SH-SY5Y (cell line): ENCODE data around the gene ELMO3.

Source experiments
- GATA2 ChIP-seq: IDR thresholded peaks from 2 replicates; pipeline ENCODE4 v1.6.1; 2011; ENCODE audit warnings: mild to moderate bottlenecking, low read depth, low read length
- GATA3 ChIP-seq: IDR thresholded peaks from 2 replicates; pipeline ENCODE4 v1.6.1; 2011; ENCODE audit warnings: low read depth, mild to moderate bottlenecking, low read length, moderate library complexity

The ELMO3 gene

GRCh38 chr16:67169642-67170167 is 29.2 kb upstream of the ELMO3 start:
- TF ChIP-seq GATA2 (no peak), GATA3 (no peak)

DNA sequence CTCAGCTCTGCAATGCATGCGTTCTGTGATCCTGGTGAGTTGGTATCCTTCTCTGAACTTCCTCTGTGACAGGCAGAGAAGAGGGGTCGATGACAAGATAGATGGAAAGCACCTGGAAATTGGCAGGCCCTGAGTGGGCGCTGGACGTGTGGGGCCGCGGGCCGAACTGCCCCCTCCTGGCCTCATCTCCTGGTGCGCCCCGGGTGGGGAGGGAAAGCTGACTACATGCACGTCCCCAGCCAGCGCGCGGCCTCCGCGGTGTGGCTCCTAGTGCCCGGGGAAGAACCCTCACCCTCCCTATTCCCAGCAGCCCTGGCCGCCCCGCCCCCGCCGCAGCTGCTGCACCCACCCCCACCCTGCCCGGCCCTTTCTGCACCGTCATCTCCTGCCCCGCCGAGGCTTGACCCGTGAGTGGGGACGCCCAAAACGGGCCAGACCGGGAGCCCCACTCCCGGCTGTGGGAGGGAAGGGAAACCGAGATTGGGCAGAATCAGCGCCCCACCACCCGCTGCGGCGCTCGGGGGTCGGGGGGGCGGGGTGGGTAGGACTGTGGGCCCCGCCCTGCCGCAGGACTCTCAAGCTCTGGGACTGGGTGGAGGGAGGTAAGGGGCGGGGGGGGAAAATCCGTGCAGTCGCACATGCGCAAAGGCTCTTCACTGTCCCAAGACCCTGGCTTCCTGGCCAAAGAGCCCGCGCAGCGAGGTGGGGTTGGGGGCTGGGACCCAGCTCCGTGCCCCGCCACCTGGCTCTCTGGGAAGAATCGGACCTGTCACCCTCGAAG is 28.6 kb upstream of the ELMO3 start, which contains the start of gene NOL3:
TSS of gene NOL3 (plus strand) at position 371 of the 781 bp plus-strand sequence.
- TF ChIP-seq GATA3 = no peak
- no peak for TF ChIP-seq GATA2

- TF ChIP-seq GATA2 (no peak), GATA3 (no peak)
Measured at GRCh38 chr16:67170949-67171649, 27.8 kb upstream of the ELMO3 start.

DNA sequence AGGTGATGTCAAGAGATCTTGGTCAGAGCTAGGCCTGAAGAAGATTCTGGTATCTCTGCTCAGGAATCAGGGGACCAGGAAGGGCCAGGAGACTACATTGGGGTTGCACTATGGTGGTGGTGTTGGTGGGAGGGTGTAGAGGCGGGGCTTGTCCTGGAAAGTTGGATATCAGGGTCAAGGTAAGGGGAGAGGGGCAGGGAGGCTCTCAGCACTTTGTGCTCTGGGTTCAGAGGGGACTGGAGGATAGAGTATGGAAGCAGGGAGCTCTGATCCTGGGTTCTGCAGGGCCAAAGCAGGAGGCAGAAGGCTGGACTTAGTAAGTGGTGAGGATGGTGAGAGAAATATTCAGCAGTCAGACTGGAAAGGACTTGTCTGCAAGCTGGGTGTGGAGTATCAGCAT is 25.6 kb upstream of the ELMO3 start:
- TF ChIP-seq GATA3 = no peak

DNA sequence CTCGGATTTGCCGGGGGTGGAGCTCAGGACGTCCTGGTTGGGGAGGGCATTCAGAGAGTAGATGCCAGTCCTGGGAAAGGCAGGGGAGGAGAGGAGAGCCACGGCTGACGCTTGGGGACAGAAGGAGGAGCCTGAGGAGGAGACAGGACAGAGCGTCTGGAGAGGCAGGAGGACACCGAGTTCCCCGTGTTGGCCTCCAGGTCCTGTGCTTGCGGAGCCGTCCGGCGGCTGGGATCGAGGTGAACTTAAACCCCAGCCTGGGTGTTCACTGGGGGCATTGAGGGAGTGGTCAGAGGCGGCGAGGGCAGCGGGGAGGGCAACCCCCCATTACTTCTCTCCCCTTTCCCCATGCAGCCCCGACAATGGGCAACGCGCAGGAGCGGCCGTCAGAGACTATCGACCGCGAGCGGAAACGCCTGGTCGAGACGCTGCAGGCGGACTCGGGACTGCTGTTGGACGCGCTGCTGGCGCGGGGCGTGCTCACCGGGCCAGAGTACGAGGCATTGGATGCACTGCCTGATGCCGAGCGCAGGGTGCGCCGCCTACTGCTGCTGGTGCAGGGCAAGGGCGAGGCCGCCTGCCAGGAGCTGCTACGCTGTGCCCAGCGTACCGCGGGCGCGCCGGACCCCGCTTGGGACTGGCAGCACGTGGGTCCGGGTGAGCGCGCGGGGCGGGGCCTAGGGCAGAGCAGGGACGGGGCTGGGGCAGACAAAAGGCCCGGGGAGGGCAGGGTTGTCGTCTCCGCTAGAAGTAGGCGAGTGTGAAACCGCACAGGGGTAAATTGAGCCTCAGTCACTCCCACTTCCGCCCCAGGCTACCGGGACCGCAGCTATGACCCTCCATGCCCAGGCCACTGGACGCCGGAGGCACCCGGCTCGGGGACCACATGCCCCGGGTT is 24.9 kb upstream of the ELMO3 start:
- TF ChIP-seq GATA2 (no peak), GATA3 (no peak)

DNA sequence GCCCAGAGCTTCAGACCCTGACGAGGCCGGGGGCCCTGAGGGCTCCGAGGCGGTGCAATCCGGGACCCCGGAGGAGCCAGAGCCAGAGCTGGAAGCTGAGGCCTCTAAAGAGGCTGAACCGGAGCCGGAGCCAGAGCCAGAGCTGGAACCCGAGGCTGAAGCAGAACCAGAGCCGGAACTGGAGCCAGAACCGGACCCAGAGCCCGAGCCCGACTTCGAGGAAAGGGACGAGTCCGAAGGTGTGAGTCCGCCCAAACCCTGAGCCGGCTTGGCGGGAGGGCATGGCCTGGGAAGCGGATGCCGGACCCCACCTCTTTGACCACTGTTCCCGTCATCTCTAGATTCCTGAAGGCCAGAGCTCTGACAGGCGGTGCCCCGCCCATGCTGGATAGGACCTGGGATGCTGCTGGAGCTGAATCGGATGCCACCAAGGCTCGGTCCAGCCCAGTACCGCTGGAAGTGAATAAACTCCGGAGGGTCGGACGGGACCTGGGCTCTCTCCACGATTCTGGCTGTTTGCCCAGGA is 24.2 kb upstream of the ELMO3 start:
- TF ChIP-seq GATA2 (no peak), GATA3 (no peak)

DNA sequence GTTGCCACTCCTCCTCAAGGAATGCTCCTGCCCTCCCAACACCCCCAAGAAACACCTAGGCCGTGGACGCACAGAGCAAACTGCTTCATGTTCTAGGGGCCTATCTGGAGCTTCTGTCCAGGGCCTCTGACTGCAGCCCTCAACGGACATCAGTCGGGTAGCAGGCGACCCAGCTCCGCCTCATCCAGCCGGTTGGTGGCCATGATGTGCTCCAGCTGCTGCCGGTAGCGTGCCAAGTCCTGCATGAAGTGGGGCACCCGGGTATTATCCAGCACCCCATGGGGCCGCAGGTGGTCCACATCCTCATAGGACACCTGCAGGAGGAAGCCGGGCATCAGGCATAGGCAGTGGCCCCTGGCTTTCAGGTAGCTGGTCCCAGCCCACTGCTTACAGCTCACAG is 22.3 kb upstream of the ELMO3 start:
- TF ChIP-seq GATA2 = no peak

DNA sequence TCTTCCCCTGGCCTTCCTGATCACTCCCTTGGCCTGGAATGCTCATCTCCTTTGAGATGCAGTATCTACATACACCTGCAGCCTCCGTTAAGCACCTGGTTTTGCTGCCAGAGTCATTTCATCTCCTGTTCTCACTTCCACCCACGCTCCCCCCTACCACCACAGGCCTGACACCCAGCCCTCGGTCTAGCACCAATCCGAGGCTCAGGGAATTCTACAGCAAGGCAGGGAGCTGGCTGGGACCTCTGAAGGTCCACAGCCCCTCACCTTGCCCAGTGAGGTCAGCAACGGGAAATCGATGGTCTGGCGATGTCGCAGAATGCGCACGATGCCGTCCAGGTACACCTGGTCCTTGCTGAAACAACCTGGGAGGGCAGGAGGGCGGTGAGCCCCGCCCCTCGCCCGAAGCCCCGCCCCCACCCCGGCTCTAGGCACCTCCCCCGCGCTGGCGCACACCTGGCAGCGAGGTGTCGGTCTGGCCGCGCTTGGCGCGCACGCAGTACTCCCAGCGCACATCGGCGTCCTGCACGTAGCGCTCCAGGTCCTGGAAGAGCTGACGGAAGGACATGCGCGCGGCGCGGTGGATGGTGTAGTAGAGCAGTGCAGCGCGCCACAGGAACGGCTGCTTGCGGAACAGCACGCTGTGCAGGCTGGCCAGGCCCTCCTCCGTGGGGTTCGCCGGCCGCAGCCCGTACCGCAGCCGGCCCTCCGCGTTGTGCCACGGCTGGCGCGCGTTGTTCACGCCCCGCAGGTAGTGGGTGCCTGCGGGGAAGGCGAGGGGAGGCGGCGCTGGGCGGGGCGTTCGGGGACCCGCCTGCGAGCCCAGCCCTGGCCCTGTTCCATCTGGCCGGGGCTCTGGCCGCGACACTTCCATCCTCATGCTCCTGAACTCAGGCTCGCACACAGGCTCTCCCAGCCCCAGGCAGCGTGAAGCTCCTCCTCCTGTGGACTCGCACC is 20.9 kb upstream of the ELMO3 start:
- no peak for TF ChIP-seq GATA3
- TF ChIP-seq GATA2 = no peak

DNA sequence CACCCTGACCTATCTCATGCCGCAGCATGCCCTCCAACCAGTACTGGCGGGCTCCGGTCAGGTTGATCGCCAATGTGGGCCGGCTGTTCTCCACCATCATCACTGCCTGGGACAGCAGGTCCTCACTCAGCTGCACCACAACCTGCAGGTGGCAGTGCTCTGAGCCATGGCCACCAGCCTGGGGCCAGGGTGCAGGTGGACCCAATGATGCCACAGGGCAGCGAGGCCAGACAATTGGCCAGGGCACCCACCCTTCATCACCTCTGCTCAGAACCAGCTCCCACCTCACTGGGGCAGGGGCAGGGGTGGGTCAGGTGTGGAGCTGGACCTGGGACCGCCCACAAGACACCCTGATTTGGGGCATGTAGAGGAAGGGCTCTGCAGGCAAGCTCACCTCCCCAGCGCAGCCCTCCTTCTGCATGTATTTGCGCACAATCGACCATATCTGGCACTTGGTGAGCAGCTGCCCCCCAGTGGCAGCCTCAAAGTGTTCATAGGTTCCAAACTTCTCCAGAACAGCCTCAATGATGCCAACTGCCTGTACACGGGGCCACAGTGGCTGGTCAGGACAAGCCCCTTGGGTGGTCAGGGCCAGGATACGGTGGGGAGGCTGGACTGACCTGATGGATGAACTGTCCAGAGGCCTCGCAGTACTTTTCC is 19.4 kb upstream of the ELMO3 start:
- TF ChIP-seq GATA2 (no peak), GATA3 (no peak)

DNA sequence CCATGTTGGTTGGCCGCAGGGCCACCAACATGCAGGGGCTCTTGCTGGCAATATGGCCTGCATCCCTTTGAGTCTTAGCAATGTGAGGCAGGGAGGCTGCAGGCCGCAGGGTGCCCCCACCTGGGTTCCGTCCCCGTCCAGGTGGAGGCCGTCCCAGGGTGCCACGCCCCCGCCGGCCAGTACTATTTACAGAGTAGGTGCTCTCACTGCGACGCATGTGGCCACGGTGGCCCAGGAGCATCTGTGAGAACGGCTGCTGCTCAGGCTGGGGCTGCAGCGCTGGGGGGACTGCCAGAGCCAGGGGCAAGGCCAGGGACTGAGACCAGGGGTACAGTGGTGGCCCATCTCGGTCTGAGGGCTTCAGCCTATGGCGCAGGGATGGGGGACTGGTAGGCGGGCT is 18.8 kb upstream of the ELMO3 start:
- TF ChIP-seq GATA2 = no peak
- no peak for TF ChIP-seq GATA3

DNA sequence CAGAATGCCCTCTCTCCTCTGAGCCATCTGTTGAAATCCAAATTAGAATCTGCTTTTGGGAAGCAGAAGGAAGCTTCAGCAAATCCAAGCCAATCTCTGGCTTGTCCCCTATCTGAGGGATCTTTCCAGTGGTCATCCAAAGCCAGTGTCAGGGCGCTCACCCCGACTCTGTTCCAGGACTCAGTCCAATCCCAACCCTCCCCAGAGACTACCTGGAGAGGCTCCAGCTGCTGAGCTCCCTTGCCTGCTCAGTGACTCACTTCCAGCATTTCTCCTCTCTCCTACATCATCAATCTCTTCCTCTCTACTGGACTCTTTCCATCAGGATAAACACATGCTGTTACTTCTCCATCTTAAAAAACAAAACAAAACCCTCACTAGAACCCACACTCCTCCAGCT is 17.6 kb upstream of the ELMO3 start:
- TF ChIP-seq GATA3 (no peak), GATA2 (no peak)

DNA sequence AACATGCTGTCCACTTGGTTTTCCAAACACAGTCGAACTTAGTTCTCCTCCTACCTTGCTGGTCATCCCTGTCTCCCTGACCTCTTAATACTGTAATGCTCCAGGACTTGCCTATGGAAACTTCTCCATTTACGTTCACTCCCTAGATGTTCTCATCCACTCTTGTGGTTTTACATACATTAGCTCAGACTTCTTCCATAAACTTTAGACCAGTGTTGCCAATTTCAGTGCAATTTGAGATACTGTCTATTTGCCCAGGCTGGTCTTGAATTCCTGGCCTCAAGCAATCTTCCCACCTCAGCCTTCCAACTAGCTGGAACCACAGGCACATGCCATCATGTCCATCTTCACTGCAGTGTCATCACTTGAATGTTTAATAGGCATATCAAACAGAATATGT is 16.6 kb upstream of the ELMO3 start:
- TF ChIP-seq GATA2 = no peak
- TF ChIP-seq GATA3 = no peak

GRCh38 chr16:67183284-67183626 is 15.7 kb upstream of the ELMO3 start:
- TF ChIP-seq GATA3 = no peak
- TF ChIP-seq GATA2 = no peak
